ENCODE data around the gene PKLR. TPM values are rescaled to one million over a fixed set of nuclear protein-coding genes. Genes with fewer than 3 reads are reported as not detected.

Gene PKLR
- total and polyA plus RNA-seq, 2 of the 8 experiments (the other 6 are each of a cell fraction or from before 2014, with no cell fraction given) = 2.3 to 7.5 TPM

- H3K23me2 ChIP-seq (ENCODE audit: low read depth, low read length) = peaks cover 16% of the 10 kb centered on the region; the same call in 1 of the 2 replicates
- peak overlapping the region; percentile 30 for H3K4ac ChIP-seq (replicated peaks; ENCODE audit: insufficient read length, low read depth, low read length)
- POLR2A ChIA-PET (ENCODE audit: partially characterized antibody) = interaction anchor here (1.2 to 2.2 kb wide), 7 partner anchors 10 to 357 kb away, joined by 3 to 11 read pairs (median 5); partner anchors contain the start of genes MTX1, SCAMP3 and THBS3
- peak overlapping the region; percentile 73 to 97 for H3K4me2 ChIP-seq (ENCODE audit: insufficient read depth in 1 of 2, low read depth in 2 of 2, low read length in 2 of 2)
- DNase-seq (ENCODE audit: low read depth in 1 of 2, low spot score in 2 of 2) (peak; percentile 41 to 91), FAIRE-seq (no peak)
- peaks cover 6 to 8% of the 10 kb centered on the region in 2 experiments for H4K20me1 ChIP-seq (replicated peaks in 1 of 2; ENCODE audit: control insufficient read depth in 1 of 2, insufficient read depth in 2 of 2, low read length in 2 of 2)
- CTCF ChIA-PET (ENCODE audit: partially characterized antibody) = interaction anchor here (0.6 to 15.0 kb wide), 11 partner anchors 8 to 323 kb away, joined by 3 to 227 read pairs (median 7); partner anchors contain the start of genes CLK2 and ENTREP3
- H3K79me1 ChIP-seq (ENCODE audit: low read depth, low read length) = peaks cover 4% of the 10 kb centered on the region
- H3K4me1 ChIP-seq (replicated peaks in 1 of 4; ENCODE audit: control insufficient read depth in 3 of 4, insufficient read depth in 4 of 4, low read length in 3 of 4) = peaks cover 6 to 26% (median 13%) of the 10 kb centered on the region in 4 experiments; a peak in 6 of 7 replicates
- H3K27me3 ChIP-seq (replicated peaks in 1 of 4; ENCODE audit: control insufficient read depth in 3 of 4, extremely low read depth in 1 of 4, insufficient read depth in 3 of 4, low read length in 3 of 4) = peaks cover 0 to 5% (median 3%) of the 10 kb centered on the region in 4 experiments; a peak in 4 of 7 replicates
- peak overlapping the region; percentile 38 for H4K5ac ChIP-seq (ENCODE audit: insufficient read length, low read depth, low read length)
- no peak overlapping the region for H2BK12ac ChIP-seq (ENCODE audit: low read depth, low read length)
- H3K79me2 ChIP-seq (ENCODE audit: control insufficient read depth in 1 of 2, insufficient read depth in 2 of 2, low read length in 2 of 2) = peaks cover 0 to 4% of the 10 kb centered on the region in 2 experiments; a peak in 1 of 4 replicates
- peak overlapping the region; percentile 82 to 95 (median 90) for H3K4me3 ChIP-seq (ENCODE audit: extremely low read depth in 1 of 4, insufficient read depth in 2 of 4, low read depth in 3 of 4, low read length in 4 of 4)
- no peak overlapping the region for H2AK5ac ChIP-seq (ENCODE audit: low read depth, low read length)
- peak overlapping the region; percentile 89 for H4K8ac ChIP-seq (ENCODE audit: extremely low read depth, insufficient read depth, low read length)
- WGBS, 2 experiments (ENCODE audit: extremely low coverage in 1 of 2, insufficient coverage in 1 of 2, insufficient read length in 1 of 2, insufficient replicate concordance in 2 of 2, low coverage in 1 of 2, low lambda C conversion rate in 2 of 2, missing lambda C conversion rate in 1 of 2) = 7% methylated on average over 56 of the region's 59 CpGs; no CpG with 5 or more reads in 1 of the 2 experiments
- no peak overlapping the region for H3K14ac ChIP-seq (ENCODE audit: insufficient read length)
- H3K9ac ChIP-seq (replicated peaks in 1 of 4; ENCODE audit: extremely low read depth in 1 of 4, low read depth in 3 of 4, low read length in 3 of 4) = peak overlapping the region; percentile 38 to 64 (median 52)
- no peak overlapping the region for H2BK120ac ChIP-seq (replicated peaks; ENCODE audit: low read depth, low read length)
- no peak overlapping the region for H3K23ac ChIP-seq (ENCODE audit: insufficient read length)
- peak overlapping the region; percentile 62 for H3K18ac ChIP-seq (ENCODE audit: extremely low read depth, low read length)
- peak overlapping the region; percentile 66; the same call in 1 of the 2 replicates for H2BK5ac ChIP-seq (ENCODE audit: low read depth, low read length)
- H3K56ac ChIP-seq (replicated peaks; ENCODE audit: insufficient read length, low read depth, low read length) = peak overlapping the region; percentile 66
- no peaks in the 10 kb centered on the region for H3K9me3 ChIP-seq (ENCODE audit: insufficient read depth in 2 of 2, low read depth in 1 of 2, low read length in 1 of 2)
- H2BK15ac ChIP-seq (ENCODE audit: low read length) = 0 out of 2 replicates have a peak overlapping the region, but pooled peaks have one; percentile 40
- H4K91ac ChIP-seq (replicated peaks; ENCODE audit: insufficient read length, low read length) = peak overlapping the region; percentile 36
- H2BK20ac ChIP-seq (ENCODE audit: low read length) = 0 out of 2 replicates have a peak overlapping the region, but pooled peaks have one; percentile 10
- H3K27ac ChIP-seq (ENCODE audit: low read depth, low read length) = 0 out of 2 replicates have a peak overlapping the region, but pooled peaks have one; percentile 6
- H3K36me3 ChIP-seq (ENCODE audit: control insufficient read depth in 2 of 4, insufficient read depth in 4 of 4, low read length in 3 of 4) = peaks cover 0 to 18% (median 2%) of the 10 kb centered on the region in 4 experiments; a peak in 7 of 8 replicates
- no peak overlapping the region for H2AFZ ChIP-seq (ENCODE audit: low read length)
- no peak for TF ChIP-seq EGR1 (IDR thresholded peaks at IDR 0.05; ENCODE audit: borderline replicate concordance, low read depth, low read length)
- 0 out of 2 replicates have a peak, but pooled peaks have one; percentile 5 for TF ChIP-seq SP1 (IDR thresholded peaks at IDR 0.05; ENCODE audit: low read depth, low read length)
- TF ChIP-seq CTBP2 (IDR thresholded peaks at IDR 0.05; ENCODE audit: borderline replicate concordance, insufficient read depth, insufficient read length, low read length) = no peak
- peak; percentile 72 for TF ChIP-seq SAP30 (IDR thresholded peaks at IDR 0.05; ENCODE audit: insufficient read depth, insufficient replicate concordance, low read length)
- no peak for TF ChIP-seq GTF2F1 (IDR thresholded peaks at IDR 0.05; ENCODE audit: borderline replicate concordance, low read depth, low read length)
- peak in 2 of 3 experiments; percentile 60 to 69; a peak in 3 of 4 replicates for TF ChIP-seq CTCF (IDR thresholded peaks at IDR 0.05; ENCODE audit: control extremely low read depth in 1 of 3, insufficient read depth in 1 of 3, low read depth in 1 of 3, low read length in 3 of 3)
- TF ChIP-seq YY1 (IDR thresholded peaks at IDR 0.05; ENCODE audit: low read depth, low read length) = peak; percentile 69; the same call in 1 of the 2 replicates
These were observed 23.7 kb upstream of the PKLR start for GRCh38 chr1:155324717-155325602.

Data from H1 (cell line).